Measurements from ENCODE around the gene CABYR.

CABYR gene

DNA sequence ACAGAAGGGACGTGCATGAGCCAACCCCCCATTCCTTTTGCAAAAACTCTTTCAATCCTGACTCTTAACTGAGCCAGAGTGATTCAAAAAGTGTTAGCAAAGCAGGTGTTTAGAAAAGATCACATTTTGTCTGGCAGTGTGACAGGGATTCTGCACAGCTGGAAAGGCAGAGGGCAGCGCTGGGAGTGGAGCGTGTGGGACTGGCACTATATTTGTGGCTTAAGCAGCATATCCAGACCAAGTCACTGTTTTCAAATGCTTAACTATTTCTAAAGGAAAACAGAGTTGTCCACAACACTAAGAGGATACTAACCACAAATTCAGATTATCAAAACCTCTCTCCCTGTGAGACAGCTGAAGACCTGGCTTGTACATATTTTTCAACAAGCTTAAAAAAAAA, 19.0 kb downstream of the CABYR start:
- Mint-ChIP-seq H3K4me1 (ENCODE audit: low read depth) (no peaks in the 10 kb centered on the region), H3K27ac (no peak overlapping the region), H3K36me3 (ENCODE audit: low read depth) (peaks cover 63% of the 10 kb centered on the region), H3K9me3 (no peaks in the 10 kb centered on the region), H3K4me3 (no peak overlapping the region), H3K27me3 (no peaks in the 10 kb centered on the region)
- intact Hi-C loops (cut with micrococcal nuclease): no loop called here

DNA sequence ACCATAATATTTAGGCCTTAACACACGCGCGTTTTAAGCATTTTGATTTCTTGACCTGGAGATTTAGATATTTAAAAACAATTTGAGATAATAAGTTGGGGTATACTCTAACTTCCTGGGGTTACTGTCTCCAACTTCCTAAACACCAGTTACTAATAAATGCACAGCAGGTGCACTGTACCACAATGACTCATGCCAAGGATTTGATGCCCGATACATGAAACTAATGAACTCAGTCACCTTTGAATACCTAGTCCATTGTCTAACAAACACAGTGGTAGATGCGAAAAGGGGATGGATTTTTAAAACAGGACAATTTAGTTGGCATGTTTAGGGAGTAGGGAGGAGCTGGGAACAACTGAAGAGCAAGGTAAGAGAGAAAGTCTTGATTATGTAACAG, 21.2 kb downstream of the CABYR start:
- intact Hi-C loops (cut with micrococcal nuclease): no loop called here
- Mint-ChIP-seq H3K4me3 (no peak overlapping the region), H3K36me3 (ENCODE audit: low read depth) (peaks cover 72% of the 10 kb centered on the region), H3K9me3 (no peaks in the 10 kb centered on the region), H3K4me1 (ENCODE audit: low read depth) (no peaks in the 10 kb centered on the region), H3K27ac (no peak overlapping the region), H3K27me3 (no peaks in the 10 kb centered on the region)

DNA sequence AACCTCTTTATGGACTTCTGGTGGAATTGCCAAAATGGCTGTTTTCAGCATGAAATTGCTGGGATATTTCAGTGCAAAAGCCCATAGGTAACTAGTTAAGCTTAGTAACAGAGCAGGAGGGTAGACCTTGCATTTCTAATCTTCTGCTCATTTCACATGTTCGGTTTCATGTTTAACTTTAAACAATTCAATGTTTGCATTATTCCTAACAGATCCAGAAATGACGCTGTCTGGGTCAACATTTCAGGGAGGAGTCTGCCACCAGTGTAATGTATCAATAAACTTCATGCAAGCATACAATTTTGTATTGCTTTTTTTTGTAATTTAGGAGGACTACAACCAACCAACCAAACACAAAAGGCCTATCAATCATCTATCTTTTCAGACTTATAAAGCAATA, 22.4 kb downstream of the CABYR start:
- no peaks in the 10 kb centered on the region for H3K27me3 Mint-ChIP-seq
- peaks cover 74% of the 10 kb centered on the region for H3K36me3 Mint-ChIP-seq (ENCODE audit: low read depth)
- intact Hi-C loops (cut with micrococcal nuclease): no loop called here
- no peak overlapping the region for H3K4me3 Mint-ChIP-seq
- no peaks in the 10 kb centered on the region for H3K9me3 Mint-ChIP-seq
- H3K27ac Mint-ChIP-seq: no peak overlapping the region
- no peaks in the 10 kb centered on the region for H3K4me1 Mint-ChIP-seq (ENCODE audit: low read depth)

DNA sequence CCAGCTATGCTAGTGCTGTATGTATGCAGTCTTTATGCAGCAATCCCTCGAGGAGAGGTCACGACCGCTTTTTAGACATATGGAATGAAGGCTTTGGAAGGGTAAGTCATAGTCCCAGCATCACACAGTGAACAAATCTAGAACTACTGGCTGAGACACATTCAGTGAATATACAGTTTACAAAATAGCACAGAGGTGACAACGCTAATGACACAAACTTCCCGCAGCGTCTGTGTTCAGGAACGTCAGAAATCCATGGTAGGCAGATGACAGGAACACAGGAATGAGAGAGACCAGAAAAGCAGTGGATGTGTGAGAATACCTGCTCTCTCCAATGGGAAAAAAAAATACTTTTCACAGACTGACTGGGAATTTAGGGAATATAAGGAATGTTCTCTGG, 29.6 kb downstream of the CABYR start:
- no peaks in the 10 kb centered on the region for H3K27me3 Mint-ChIP-seq
- no peaks in the 10 kb centered on the region for H3K4me1 Mint-ChIP-seq (ENCODE audit: low read depth)
- no peak overlapping the region for H3K4me3 Mint-ChIP-seq
- H3K9me3 Mint-ChIP-seq: no peaks in the 10 kb centered on the region
- intact Hi-C loops (cut with micrococcal nuclease): no loop called here
- H3K36me3 Mint-ChIP-seq (ENCODE audit: low read depth): peaks cover 91% of the 10 kb centered on the region
- no peak overlapping the region for H3K27ac Mint-ChIP-seq

DNA sequence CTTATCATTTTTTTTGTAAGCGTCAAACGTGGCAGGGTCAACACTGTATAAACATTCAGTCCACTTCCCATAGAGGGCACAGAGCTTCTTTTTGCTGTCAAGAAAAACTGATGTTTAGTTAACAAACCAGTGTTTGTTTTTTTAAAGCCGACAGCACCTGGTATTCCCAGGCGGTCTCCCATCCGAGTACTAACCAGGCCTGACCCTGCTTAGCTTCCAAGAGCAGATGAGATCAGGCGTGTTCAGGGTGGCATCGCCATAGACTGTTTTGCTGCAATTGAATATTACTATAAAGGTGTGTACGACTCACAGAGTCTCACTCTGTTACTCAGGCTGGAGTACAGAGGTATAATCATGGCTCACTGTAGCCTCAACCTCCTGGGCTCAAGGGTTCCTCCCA, 31.5 kb downstream of the CABYR start:
- H3K27me3 Mint-ChIP-seq: no peaks in the 10 kb centered on the region
- intact Hi-C loops (cut with micrococcal nuclease): no loop called here
- no peak overlapping the region for H3K4me3 Mint-ChIP-seq
- H3K4me1 Mint-ChIP-seq (ENCODE audit: low read depth): no peaks in the 10 kb centered on the region
- H3K27ac Mint-ChIP-seq: no peak overlapping the region
- H3K36me3 Mint-ChIP-seq (ENCODE audit: low read depth): peaks cover 79% of the 10 kb centered on the region
- no peaks in the 10 kb centered on the region for H3K9me3 Mint-ChIP-seq

DNA sequence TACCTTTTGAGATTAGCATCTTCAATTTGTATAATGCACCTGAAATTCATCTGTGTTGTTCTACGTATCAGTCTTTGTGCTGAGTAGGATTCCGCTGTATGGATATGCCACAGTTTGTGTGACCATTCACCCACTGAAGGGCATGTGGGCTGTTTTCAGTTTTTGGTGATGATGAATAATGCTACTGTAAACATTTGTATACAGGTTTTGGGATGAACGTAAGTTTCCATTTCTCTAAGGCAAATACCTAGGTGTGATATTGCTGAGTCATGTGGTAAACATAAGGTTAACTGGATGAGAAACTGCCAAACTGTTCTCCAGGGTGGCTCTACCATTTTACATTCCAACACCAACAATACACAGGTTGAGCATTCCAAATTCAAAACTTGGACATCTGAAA, 35.1 kb downstream of the CABYR start:
- Mint-ChIP-seq H3K36me3 (ENCODE audit: low read depth) (peaks cover 73% of the 10 kb centered on the region), H3K4me3 (no peak overlapping the region), H3K4me1 (ENCODE audit: low read depth) (no peaks in the 10 kb centered on the region), H3K27me3 (no peaks in the 10 kb centered on the region), H3K9me3 (no peaks in the 10 kb centered on the region), H3K27ac (no peak overlapping the region)
- intact Hi-C loops (cut with micrococcal nuclease): no loop called here

DNA sequence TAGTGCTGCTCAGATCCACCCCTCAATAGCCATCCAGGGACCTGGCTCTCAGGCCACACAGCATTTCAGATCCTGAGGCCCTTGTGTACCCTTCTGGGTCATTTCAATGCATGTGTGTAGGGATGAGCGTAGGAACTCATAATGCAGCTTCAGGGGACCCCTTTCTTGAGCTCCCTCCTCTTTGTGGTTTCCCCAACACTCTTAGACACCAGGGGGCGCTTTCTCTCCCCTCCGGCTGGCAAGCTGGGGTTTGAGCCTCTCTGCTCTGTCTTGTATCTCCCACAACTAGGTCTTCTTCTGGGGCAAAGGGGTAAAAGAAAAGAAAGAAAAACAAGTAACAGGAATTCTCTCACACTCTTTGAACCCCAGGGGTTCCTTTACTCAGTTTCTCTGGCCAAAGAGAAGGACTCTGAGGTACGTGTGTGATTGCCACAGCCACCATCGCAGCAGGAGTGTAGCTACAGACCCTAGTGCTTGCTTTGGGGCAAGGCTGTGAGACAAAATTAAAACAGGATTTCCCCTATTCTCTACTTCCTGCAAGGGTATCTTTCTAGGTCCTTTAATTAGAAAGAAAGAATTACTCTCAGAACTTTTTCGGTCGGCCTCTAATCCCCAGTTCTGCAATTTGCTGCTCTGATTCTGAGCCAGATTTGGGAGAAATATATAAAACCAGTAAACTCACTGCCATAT, 38.0 kb downstream of the CABYR start:
- H3K27ac Mint-ChIP-seq: peak overlapping the region; percentile 61
- no peaks in the 10 kb centered on the region for H3K9me3 Mint-ChIP-seq
- intact Hi-C loops (cut with micrococcal nuclease): loop anchor here (2.0 kb wide), 1 partner anchor 312 kb away; no protein-coding TSS in a partner anchor
- H3K4me1 Mint-ChIP-seq (ENCODE audit: low read depth): no peaks in the 10 kb centered on the region
- H3K36me3 Mint-ChIP-seq (ENCODE audit: low read depth): peaks cover 59% of the 10 kb centered on the region
- no peaks in the 10 kb centered on the region for H3K27me3 Mint-ChIP-seq
- no peak overlapping the region for H3K4me3 Mint-ChIP-seq

DNA sequence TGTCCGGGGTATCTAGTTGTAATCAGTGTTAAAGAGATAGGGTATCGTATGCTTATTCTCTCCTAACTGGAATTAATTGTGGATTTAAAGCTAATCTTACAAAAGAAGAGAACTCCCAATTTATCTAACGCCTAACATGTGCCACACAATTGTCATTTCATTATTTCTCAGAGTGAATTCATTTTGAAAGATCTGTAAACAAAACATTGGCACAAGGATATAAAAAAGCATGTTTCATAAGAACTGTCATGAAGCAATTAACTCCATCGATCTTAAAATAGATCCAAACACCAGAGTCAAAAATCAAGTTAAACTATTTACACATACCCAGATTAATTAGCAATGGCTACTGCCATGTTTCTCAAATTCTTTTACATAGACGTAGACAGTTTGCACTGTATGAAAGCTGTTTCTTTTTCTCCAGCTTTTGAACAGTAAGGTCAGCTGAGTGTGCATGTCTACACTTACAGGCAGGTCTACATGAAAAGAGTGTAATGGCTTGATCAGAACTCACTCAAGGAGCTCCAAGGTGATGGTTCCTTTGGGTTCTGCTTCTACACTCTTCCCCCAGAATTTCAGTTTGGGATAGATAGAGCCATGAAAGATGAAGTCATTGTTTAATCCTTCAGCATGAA, 38.8 kb downstream of the CABYR start:
- Mint-ChIP-seq H3K27me3 (no peaks in the 10 kb centered on the region), H3K4me1 (ENCODE audit: low read depth) (no peaks in the 10 kb centered on the region), H3K27ac (no peak overlapping the region), H3K4me3 (no peak overlapping the region), H3K36me3 (ENCODE audit: low read depth) (peaks cover 51% of the 10 kb centered on the region), H3K9me3 (no peaks in the 10 kb centered on the region)
- intact Hi-C loops (cut with micrococcal nuclease): loop anchor here (2.0 kb wide), 1 partner anchor 311 kb away; no protein-coding TSS in a partner anchor

DNA sequence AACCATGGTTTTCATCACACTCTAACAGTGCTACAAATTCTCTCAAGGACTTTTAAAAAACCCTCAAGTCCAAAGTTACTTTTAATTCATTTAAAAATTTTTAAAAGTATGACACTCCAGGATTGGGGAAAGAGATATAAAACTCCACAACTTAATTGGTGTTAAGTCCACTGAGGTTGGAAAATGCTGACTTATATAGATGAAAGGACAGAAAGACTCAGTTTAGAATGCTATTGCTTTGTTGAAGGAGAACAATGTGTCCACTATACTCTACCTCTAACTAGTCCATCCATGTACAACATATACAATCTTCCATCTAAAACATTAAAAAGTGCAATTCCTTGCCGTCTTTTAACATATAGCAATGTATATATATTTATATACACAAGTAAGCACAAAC, 41.2 kb downstream of the CABYR start:
- Mint-ChIP-seq H3K36me3 (ENCODE audit: low read depth) (peaks cover 38% of the 10 kb centered on the region), H3K4me3 (no peak overlapping the region), H3K4me1 (ENCODE audit: low read depth) (no peaks in the 10 kb centered on the region), H3K27ac (no peak overlapping the region), H3K9me3 (no peaks in the 10 kb centered on the region), H3K27me3 (no peaks in the 10 kb centered on the region)
- intact Hi-C loops (cut with micrococcal nuclease): no loop called here

DNA sequence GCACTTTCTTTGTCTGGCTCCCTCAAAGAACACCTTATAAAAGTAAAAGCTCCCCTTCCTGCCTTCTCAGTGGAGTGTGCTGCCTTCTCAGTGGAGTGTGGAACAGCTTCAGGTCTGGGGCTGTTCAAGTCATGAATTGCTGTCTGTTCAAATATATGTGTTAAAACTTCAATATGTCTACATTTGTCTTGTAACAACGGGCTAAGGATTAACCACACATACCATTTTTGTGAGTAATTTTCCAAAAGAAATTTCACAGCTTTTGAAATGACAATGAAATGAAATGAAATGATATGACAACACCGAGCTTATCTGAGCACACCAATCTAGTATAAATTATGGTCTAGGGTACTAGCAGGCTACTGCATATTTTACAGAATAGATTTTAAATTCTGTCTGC, 42.9 kb downstream of the CABYR start:
- no peak overlapping the region for H3K4me3 Mint-ChIP-seq
- no peak overlapping the region for H3K27ac Mint-ChIP-seq
- intact Hi-C loops (cut with micrococcal nuclease): no loop called here
- H3K9me3 Mint-ChIP-seq: no peaks in the 10 kb centered on the region
- H3K27me3 Mint-ChIP-seq: no peaks in the 10 kb centered on the region
- peaks cover 3% of the 10 kb centered on the region for H3K4me1 Mint-ChIP-seq (ENCODE audit: low read depth)
- peaks cover 34% of the 10 kb centered on the region for H3K36me3 Mint-ChIP-seq (ENCODE audit: low read depth)

DNA sequence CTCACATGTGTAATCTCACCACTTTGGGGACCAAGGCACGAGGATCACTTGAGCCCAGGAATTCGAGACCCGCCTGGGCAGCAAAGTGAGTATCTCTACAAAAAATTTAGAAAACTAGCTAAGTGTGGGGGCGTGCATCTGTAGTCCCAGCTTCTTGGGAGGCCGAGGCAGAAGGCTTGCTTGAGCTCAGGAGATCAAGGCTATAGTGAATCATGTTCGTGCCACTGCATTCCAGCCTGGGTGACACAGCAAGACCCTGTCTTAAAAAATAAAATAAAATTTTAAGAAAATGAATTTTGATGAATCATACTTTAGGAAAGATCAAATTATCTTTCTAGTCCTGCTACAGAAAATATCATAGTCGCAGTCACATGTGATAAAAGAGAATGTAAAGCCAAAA, 46.9 kb downstream of the CABYR start:
- Mint-ChIP-seq H3K27me3 (no peaks in the 10 kb centered on the region), H3K4me3 (no peak overlapping the region), H3K36me3 (ENCODE audit: low read depth) (peaks cover 8% of the 10 kb centered on the region), H3K4me1 (ENCODE audit: low read depth) (peaks cover 20% of the 10 kb centered on the region), H3K27ac (no peak overlapping the region), H3K9me3 (no peaks in the 10 kb centered on the region)
- intact Hi-C loops (cut with micrococcal nuclease): no loop called here

DNA sequence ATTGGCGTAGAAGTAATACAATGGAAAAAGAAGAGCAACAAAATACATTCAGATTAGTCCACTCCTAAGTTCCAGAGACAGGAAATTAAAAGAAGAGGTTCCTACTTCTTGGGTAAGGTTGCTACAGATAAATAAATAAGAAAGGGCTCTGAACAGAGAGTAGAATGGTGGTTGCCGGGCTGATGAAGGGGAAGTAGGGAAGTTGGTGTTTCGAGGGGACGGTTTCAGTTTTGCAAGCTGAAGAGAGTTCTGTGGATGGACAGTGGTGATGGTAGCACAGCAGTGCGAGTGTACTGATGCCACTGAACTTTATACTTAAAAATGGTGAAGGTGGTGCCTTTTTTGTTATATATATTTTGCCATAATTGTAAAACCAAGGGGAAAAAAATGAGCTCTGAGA, 48.2 kb downstream of the CABYR start:
- H3K4me3 Mint-ChIP-seq: peak overlapping the region; percentile 43
- H3K4me1 Mint-ChIP-seq (ENCODE audit: low read depth): peaks cover 20% of the 10 kb centered on the region
- H3K27me3 Mint-ChIP-seq: no peaks in the 10 kb centered on the region
- peak overlapping the region; percentile 47 for H3K27ac Mint-ChIP-seq
- intact Hi-C loops (cut with micrococcal nuclease): no loop called here
- peaks cover 10% of the 10 kb centered on the region for H3K36me3 Mint-ChIP-seq (ENCODE audit: low read depth)
- H3K9me3 Mint-ChIP-seq: no peaks in the 10 kb centered on the region

DNA sequence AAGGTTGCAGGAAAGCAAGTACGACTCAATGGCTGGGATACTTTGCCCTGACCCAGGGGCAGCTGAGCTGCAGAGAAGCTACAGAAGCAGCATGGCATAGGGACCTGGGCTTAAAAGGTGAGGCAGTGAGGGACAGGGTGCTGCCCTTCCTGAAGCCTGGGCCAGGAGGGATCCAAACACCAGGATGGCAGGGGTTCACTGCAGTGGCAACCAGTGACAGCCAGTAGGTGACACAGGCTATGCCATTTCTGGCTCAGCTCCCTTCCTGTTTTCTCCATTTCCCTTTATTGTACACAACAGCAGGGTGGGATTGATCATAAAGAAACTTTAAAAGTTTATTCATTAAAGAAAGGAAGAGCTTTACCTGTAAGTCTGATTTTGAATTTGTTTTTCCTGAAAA, 48.8 kb downstream of the CABYR start:
- H3K4me3 Mint-ChIP-seq: no peak overlapping the region
- peaks cover 20% of the 10 kb centered on the region for H3K4me1 Mint-ChIP-seq (ENCODE audit: low read depth)
- H3K36me3 Mint-ChIP-seq (ENCODE audit: low read depth): peaks cover 16% of the 10 kb centered on the region
- H3K27ac Mint-ChIP-seq: peak overlapping the region; percentile 38
- no peaks in the 10 kb centered on the region for H3K27me3 Mint-ChIP-seq
- no peaks in the 10 kb centered on the region for H3K9me3 Mint-ChIP-seq
- intact Hi-C loops (cut with micrococcal nuclease): no loop called here

DNA sequence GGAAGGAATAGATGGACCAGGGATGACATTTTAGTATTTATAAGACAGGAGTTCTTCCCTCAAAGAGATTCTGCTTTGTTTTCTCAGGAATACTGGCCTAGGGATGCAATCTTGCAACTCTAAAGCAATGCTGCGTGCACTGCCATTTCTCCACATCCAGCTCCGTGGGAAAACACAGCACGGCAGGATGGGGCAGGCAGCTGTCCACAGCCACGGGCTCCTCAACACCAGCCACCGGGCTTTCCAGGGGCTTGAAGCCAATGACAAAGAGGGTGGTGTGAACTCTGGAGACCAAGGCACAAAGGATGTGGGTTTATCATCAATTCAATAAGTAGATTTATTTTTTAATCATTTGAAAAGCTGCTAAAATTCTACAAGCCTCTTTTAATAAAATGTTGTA, 49.3 kb downstream of the CABYR start:
- no peaks in the 10 kb centered on the region for H3K9me3 Mint-ChIP-seq
- no peaks in the 10 kb centered on the region for H3K27me3 Mint-ChIP-seq
- H3K4me3 Mint-ChIP-seq: no peak overlapping the region
- peaks cover 20% of the 10 kb centered on the region for H3K4me1 Mint-ChIP-seq (ENCODE audit: low read depth)
- intact Hi-C loops (cut with micrococcal nuclease): no loop called here
- H3K36me3 Mint-ChIP-seq (ENCODE audit: low read depth): peaks cover 20% of the 10 kb centered on the region
- H3K27ac Mint-ChIP-seq: peak overlapping the region; percentile 38

DNA sequence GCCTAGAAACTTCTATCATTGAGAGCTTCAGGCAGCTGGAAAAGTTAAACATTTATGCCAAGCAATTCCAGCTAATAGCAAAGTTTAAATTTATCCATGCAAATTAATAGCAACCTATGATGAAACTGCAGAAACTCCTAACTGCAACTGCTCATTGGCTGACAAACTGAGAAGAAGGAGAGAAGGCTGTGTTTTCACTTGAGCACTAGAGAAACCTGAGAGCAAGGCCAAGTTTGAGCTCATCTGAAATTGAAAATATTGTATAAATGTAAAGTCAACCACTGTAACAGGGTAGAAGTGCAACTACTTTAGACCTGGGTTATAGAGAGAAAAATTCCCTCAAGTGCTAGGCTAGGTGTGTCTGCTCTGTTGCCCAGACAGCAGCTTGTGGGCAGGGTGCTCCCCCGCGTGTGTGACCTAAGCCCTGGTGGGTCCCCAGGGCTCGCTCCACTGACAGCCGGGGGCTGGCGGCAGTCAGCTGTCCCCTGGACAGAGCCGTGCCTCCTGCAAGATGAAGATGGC, 50.2 kb downstream of the CABYR start:
- Mint-ChIP-seq H3K27me3 (no peaks in the 10 kb centered on the region), H3K27ac (no peak overlapping the region), H3K9me3 (no peaks in the 10 kb centered on the region), H3K4me1 (ENCODE audit: low read depth) (peaks cover 20% of the 10 kb centered on the region), H3K36me3 (ENCODE audit: low read depth) (peaks cover 20% of the 10 kb centered on the region), H3K4me3 (no peak overlapping the region)
- intact Hi-C loops (cut with micrococcal nuclease): no loop called here
